Type B pancreatic cell (in vitro differentiated cells): ENCODE results near the gene DTNA. TPM values are rescaled to one million over a fixed set of nuclear protein-coding genes. Genes with fewer than 3 reads are reported as not detected.

Experiments
- DNase-seq: peaks from one replicate; pipeline ENCODE4 v3.0.0; 2021; ENCODE audit warnings: mixed read lengths; ENCODE audit not compliant: unreplicated experiment; ENCODE audit errors: extremely low spot score
- H3K27ac Mint-ChIP-seq: 2 replicates; pipeline ENCODE4 v1.8.0; 2021; ENCODE audit warnings: mild to moderate bottlenecking, mixed read lengths
- H3K27me3 Mint-ChIP-seq: 2 replicates; pipeline ENCODE4 v1.8.0; 2021; ENCODE audit warnings: mixed read lengths
- H3K36me3 Mint-ChIP-seq: 2 replicates; pipeline ENCODE4 v1.8.0; 2021; ENCODE audit warnings: mixed read lengths
- H3K4me1 Mint-ChIP-seq: one replicate; pipeline ENCODE4 v1.8.0; 2021; ENCODE audit warnings: mixed read lengths; ENCODE audit not compliant: unreplicated experiment
- H3K4me3 Mint-ChIP-seq: 2 replicates; pipeline ENCODE4 v1.8.0; 2021; ENCODE audit warnings: mild to moderate bottlenecking, mixed read lengths
- H3K9me3 Mint-ChIP-seq: 2 replicates; pipeline ENCODE4 v1.8.0; 2021; ENCODE audit warnings: mixed read lengths
- CTCF ChIP-seq: fragments of 200-600 bp; sonication (generic); conservative IDR thresholded peaks from 2 replicates; pipeline ENCODE4 v1.5.0; 2021; ENCODE audit warnings: antibody characterized with exemption, mild to moderate bottlenecking
- total RNA-seq: library from RNA; stranded (reverse); gene quantifications from 2 replicates; pipeline ENCODE4 v1.2.1, GENCODE V29; 2021; ENCODE audit warnings: low replicate concordance

The DTNA gene
- total RNA-seq, 1 donor from 2014 or later = 23.6 TPM

GRCh38 chr18:34928754-34929335, 218.7 kb downstream of the DTNA start:
- TF ChIP-seq CTCF = no peak
- H3K9me3 Mint-ChIP-seq = no peaks in the 10 kb centered on the region
- DNase-seq = no peak
- H3K27ac Mint-ChIP-seq = no peak overlapping the region
- H3K36me3 Mint-ChIP-seq = no peaks in the 10 kb centered on the region
- H3K4me3 Mint-ChIP-seq = no peak overlapping the region
- no peaks in the 10 kb centered on the region for H3K27me3 Mint-ChIP-seq
- H3K4me1 Mint-ChIP-seq = no peaks in the 10 kb centered on the region

- no peak for TF ChIP-seq CTCF
These were observed 219.3 kb downstream of the DTNA start for GRCh38 chr18:34929336-34929780.

GRCh38 chr18:34932363-34932762, 222.3 kb downstream of the DTNA start:
- no peak for TF ChIP-seq CTCF
- H3K4me1 Mint-ChIP-seq = no peaks in the 10 kb centered on the region
- no peak overlapping the region for H3K4me3 Mint-ChIP-seq
- no peak for DNase-seq
- H3K27ac Mint-ChIP-seq = no peak overlapping the region
- no peaks in the 10 kb centered on the region for H3K27me3 Mint-ChIP-seq
- no peaks in the 10 kb centered on the region for H3K9me3 Mint-ChIP-seq
- no peaks in the 10 kb centered on the region for H3K36me3 Mint-ChIP-seq

More at GRCh38 chr18:34929336-34929780, 219.3 kb downstream of the DTNA start:
- Mint-ChIP-seq H3K9me3 (no peaks in the 10 kb centered on the region), H3K4me1 (no peaks in the 10 kb centered on the region), H3K27me3 (no peaks in the 10 kb centered on the region), H3K36me3 (no peaks in the 10 kb centered on the region), H3K4me3 (no peak overlapping the region), H3K27ac (no peak overlapping the region)
- DNase-seq = no peak

GRCh38 chr18:34932792-34933466, 222.8 kb downstream of the DTNA start:
- no peak overlapping the region for H3K4me3 Mint-ChIP-seq
- DNase-seq = no peak
- TF ChIP-seq CTCF = no peak
- no peaks in the 10 kb centered on the region for H3K9me3 Mint-ChIP-seq
- H3K27ac Mint-ChIP-seq = no peak overlapping the region
- no peaks in the 10 kb centered on the region for H3K4me1 Mint-ChIP-seq
- H3K27me3 Mint-ChIP-seq = no peaks in the 10 kb centered on the region
- no peaks in the 10 kb centered on the region for H3K36me3 Mint-ChIP-seq

- H3K36me3 Mint-ChIP-seq = no peaks in the 10 kb centered on the region
- no peak for DNase-seq
These were observed 224.0 kb downstream of the DTNA start for GRCh38 chr18:34933909-34934661.

More at GRCh38 chr18:34933909-34934661, 224.0 kb downstream of the DTNA start:
- no peaks in the 10 kb centered on the region for H3K9me3 Mint-ChIP-seq
- TF ChIP-seq CTCF = no peak
- no peaks in the 10 kb centered on the region for H3K27me3 Mint-ChIP-seq
- H3K4me1 Mint-ChIP-seq = no peaks in the 10 kb centered on the region
- H3K27ac Mint-ChIP-seq = no peak overlapping the region
- no peak overlapping the region for H3K4me3 Mint-ChIP-seq
